ENCODE results near the gene EFEMP2.

EFEMP2 gene

GRCh38 chr11:65870307-65870658 lies 2.3 kb downstream of the EFEMP2 start:
- Histone ChIP-seq H3K4me3 (ENCODE audit: low read depth, low read length) (no peak overlapping the region), H3K27me3 (ENCODE audit: insufficient read depth, low read depth, severe bottlenecking) (no peaks in the 10 kb centered on the region), H3K36me3 (peaks cover 28% of the 10 kb centered on the region), H3K9me3 (ENCODE audit: severe bottlenecking) (no peaks in the 10 kb centered on the region), H3K27ac (no peak overlapping the region)
- DNase-seq: no peak
- no peak for TF ChIP-seq CTCF (IDR thresholded peaks at IDR 0.05; ENCODE audit: low read depth, low read length)

GRCh38 chr11:65869643-65870306 lies 2.8 kb downstream of the EFEMP2 start:
- Histone ChIP-seq H3K27me3 (ENCODE audit: insufficient read depth, low read depth, severe bottlenecking) (no peaks in the 10 kb centered on the region), H3K9me3 (ENCODE audit: severe bottlenecking) (no peaks in the 10 kb centered on the region), H3K27ac (no peak overlapping the region), H3K4me3 (ENCODE audit: low read depth, low read length) (no peak overlapping the region), H3K36me3 (peaks cover 33% of the 10 kb centered on the region)
- no peak for TF ChIP-seq CTCF (IDR thresholded peaks at IDR 0.05; ENCODE audit: low read depth, low read length)
- DNase-seq: no peak

- Histone ChIP-seq H3K27ac (no peak overlapping the region), H3K4me3 (ENCODE audit: low read depth, low read length) (no peak overlapping the region)
- DNase-seq: no peak
Measured at GRCh38 chr11:65868907-65869306, 3.7 kb downstream of the EFEMP2 start.

GRCh38 chr11:65868076-65868667 lies 4.4 kb downstream of the EFEMP2 start:
- H3K27me3 ChIP-seq (ENCODE audit: insufficient read depth, low read depth, severe bottlenecking): no peaks in the 10 kb centered on the region
- no peak for TF ChIP-seq CTCF (IDR thresholded peaks at IDR 0.05; ENCODE audit: low read depth, low read length)
- H3K36me3 ChIP-seq: peaks cover 49% of the 10 kb centered on the region
- no peak overlapping the region for H3K27ac ChIP-seq
- no peaks in the 10 kb centered on the region for H3K9me3 ChIP-seq (ENCODE audit: severe bottlenecking)
- no peak overlapping the region for H3K4me3 ChIP-seq (ENCODE audit: low read depth, low read length)
- no peak for DNase-seq

More at GRCh38 chr11:65868907-65869306, 3.7 kb downstream of the EFEMP2 start:
- Histone ChIP-seq H3K36me3 (peaks cover 42% of the 10 kb centered on the region), H3K9me3 (ENCODE audit: severe bottlenecking) (no peaks in the 10 kb centered on the region), H3K27me3 (ENCODE audit: insufficient read depth, low read depth, severe bottlenecking) (no peaks in the 10 kb centered on the region)
- TF ChIP-seq CTCF (IDR thresholded peaks at IDR 0.05; ENCODE audit: low read depth, low read length): no peak

- no peak for TF ChIP-seq CTCF (IDR thresholded peaks at IDR 0.05; ENCODE audit: low read depth, low read length)
- Histone ChIP-seq H3K4me3 (ENCODE audit: low read depth, low read length) (no peak overlapping the region), H3K27me3 (ENCODE audit: insufficient read depth, low read depth, severe bottlenecking) (no peaks in the 10 kb centered on the region), H3K27ac (no peak overlapping the region), H3K9me3 (ENCODE audit: severe bottlenecking) (no peaks in the 10 kb centered on the region), H3K36me3 (peaks cover 56% of the 10 kb centered on the region)
- DNase-seq: no peak
Measured at GRCh38 chr11:65867284-65868071, 5.1 kb downstream of the EFEMP2 start.
